T-helper 9 cell (primary cell): Measurements from ENCODE around the gene FOXP4.

Source experiments
- DNase-seq: peaks from one replicate; pipeline ENCODE4 v3.0.0-alpha.2; 2020

FOXP4 gene

GRCh38 chr6:41634657-41635056, 88.5 kb downstream of the FOXP4 start:
- no peak for DNase-seq

- no peak for DNase-seq
These were observed 89.2 kb downstream of the FOXP4 start for GRCh38 chr6:41635365-41635764.

- DNase-seq: no peak
These were observed 90.6 kb downstream of the FOXP4 start for GRCh38 chr6:41636833-41637193.

GRCh38 chr6:41637194-41638001, 91.2 kb downstream of the FOXP4 start:
- DNase-seq: no peak

GRCh38 chr6:41638002-41638934, 92.1 kb downstream of the FOXP4 start, which contains the start of gene MDFI:
Gene MDFI, plus strand, starts transcription at chr6:41638468. Its CDS starts 282 bp downstream, at chr6:41638750.
- DNase-seq: no peak

GRCh38 chr6:41638935-41639808, 93.0 kb downstream of the FOXP4 start:
- no peak for DNase-seq

- no peak for DNase-seq
These were observed 93.7 kb downstream of the FOXP4 start for GRCh38 chr6:41639809-41640371.

- no peak for DNase-seq
These were observed 94.2 kb downstream of the FOXP4 start for GRCh38 chr6:41640426-41640825.

- DNase-seq: no peak
These were observed 95.3 kb downstream of the FOXP4 start for GRCh38 chr6:41641352-41641925.

GRCh38 chr6:41642090-41642959, 96.1 kb downstream of the FOXP4 start:
- DNase-seq: no peak

- DNase-seq: no peak
These were observed 97.0 kb downstream of the FOXP4 start for GRCh38 chr6:41642960-41643898.

- DNase-seq: no peak
These were observed 97.7 kb downstream of the FOXP4 start for GRCh38 chr6:41643899-41644269.

- no peak for DNase-seq
These were observed 98.2 kb downstream of the FOXP4 start for GRCh38 chr6:41644297-41644879.

- no peak for DNase-seq
These were observed 98.9 kb downstream of the FOXP4 start for GRCh38 chr6:41645007-41645618.

GRCh38 chr6:41646026-41646795, 100.0 kb downstream of the FOXP4 start:
- no peak for DNase-seq

GRCh38 chr6:41647061-41647511, 100.9 kb downstream of the FOXP4 start:
- DNase-seq: no peak

GRCh38 chr6:41648070-41648585, 101.9 kb downstream of the FOXP4 start:
- DNase-seq: no peak

- no peak for DNase-seq
These were observed 102.7 kb downstream of the FOXP4 start for GRCh38 chr6:41648921-41649320.
